Measurements from ENCODE around the gene SUN5.

The SUN5 gene

GRCh38 chr20:32969356-32970114 lies 34.7 kb downstream of the SUN5 start:
- H3K27me3 ChIP-seq (replicated peaks; ENCODE audit: control insufficient read depth, insufficient read depth, low read length) = no peaks in the 10 kb centered on the region
- TF ChIP-seq CTCF (IDR thresholded peaks at IDR 0.05; ENCODE audit: insufficient read depth, low read length, poor library complexity, severe bottlenecking) = no peak
- H3K4me3 ChIP-seq (replicated peaks; ENCODE audit: low read depth, low read length) = no peak overlapping the region
- no peak for DNase-seq (ENCODE audit: extremely low read depth, insufficient read length)
- no peaks in the 10 kb centered on the region for H3K36me3 ChIP-seq (ENCODE audit: control insufficient read depth, insufficient read depth, low read length)

- TF ChIP-seq CTCF (IDR thresholded peaks at IDR 0.05; ENCODE audit: insufficient read depth, low read length, poor library complexity, severe bottlenecking) = no peak
- Histone ChIP-seq H3K27me3 (replicated peaks; ENCODE audit: control insufficient read depth, insufficient read depth, low read length) (no peaks in the 10 kb centered on the region), H3K36me3 (ENCODE audit: control insufficient read depth, insufficient read depth, low read length) (no peaks in the 10 kb centered on the region), H3K4me3 (replicated peaks; ENCODE audit: low read depth, low read length) (no peak overlapping the region)
- DNase-seq (ENCODE audit: extremely low read depth, insufficient read length) = no peak
Observed at GRCh38 chr20:32968478-32969241, 35.6 kb downstream of the SUN5 start.

GRCh38 chr20:32967961-32968457 lies 36.2 kb downstream of the SUN5 start:
- DNase-seq (ENCODE audit: extremely low read depth, insufficient read length) = no peak
- Histone ChIP-seq H3K27me3 (replicated peaks; ENCODE audit: control insufficient read depth, insufficient read depth, low read length) (no peaks in the 10 kb centered on the region), H3K4me3 (replicated peaks; ENCODE audit: low read depth, low read length) (no peak overlapping the region), H3K36me3 (ENCODE audit: control insufficient read depth, insufficient read depth, low read length) (no peaks in the 10 kb centered on the region)
- TF ChIP-seq CTCF (IDR thresholded peaks at IDR 0.05; ENCODE audit: insufficient read depth, low read length, poor library complexity, severe bottlenecking) = no peak

- no peak overlapping the region for H3K4me3 ChIP-seq (replicated peaks; ENCODE audit: low read depth, low read length)
- peak; percentile 32 for DNase-seq (ENCODE audit: extremely low read depth, insufficient read length)
- no peaks in the 10 kb centered on the region for H3K36me3 ChIP-seq (ENCODE audit: control insufficient read depth, insufficient read depth, low read length)
- H3K27me3 ChIP-seq (replicated peaks; ENCODE audit: control insufficient read depth, insufficient read depth, low read length) = no peaks in the 10 kb centered on the region
- no peak for TF ChIP-seq CTCF (IDR thresholded peaks at IDR 0.05; ENCODE audit: insufficient read depth, low read length, poor library complexity, severe bottlenecking)
Observed at GRCh38 chr20:32966881-32967781, 37.1 kb downstream of the SUN5 start.

DNA sequence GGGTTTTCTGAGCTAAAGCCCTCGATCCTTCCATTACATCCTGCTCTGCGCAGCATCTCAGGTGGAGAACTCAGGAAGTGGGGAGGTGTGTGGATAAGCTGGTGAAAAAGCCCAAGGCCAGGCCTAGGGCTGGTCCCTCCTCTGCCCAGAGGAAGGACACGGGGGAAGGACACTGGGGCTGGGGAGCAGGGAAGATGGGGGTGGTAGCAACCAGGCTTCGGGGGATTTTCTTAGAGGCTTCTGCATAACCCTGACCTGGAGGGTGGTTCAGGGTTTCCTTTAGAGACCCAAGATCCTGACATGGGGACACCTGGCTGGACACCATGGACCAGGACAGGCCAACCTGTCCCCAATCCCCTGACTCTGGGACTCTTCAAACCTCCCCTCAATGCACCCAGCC lies 37.9 kb downstream of the SUN5 start:
- DNase-seq (ENCODE audit: extremely low read depth, insufficient read length) = no peak
- Histone ChIP-seq H3K27me3 (replicated peaks; ENCODE audit: control insufficient read depth, insufficient read depth, low read length) (no peaks in the 10 kb centered on the region), H3K36me3 (ENCODE audit: control insufficient read depth, insufficient read depth, low read length) (no peaks in the 10 kb centered on the region), H3K4me3 (replicated peaks; ENCODE audit: low read depth, low read length) (no peak overlapping the region)
- TF ChIP-seq CTCF (IDR thresholded peaks at IDR 0.05; ENCODE audit: insufficient read depth, low read length, poor library complexity, severe bottlenecking) = no peak

Measured in GM06990 (cell line).